Central memory CD8-positive, alpha-beta T cell (primary cell): Measurements from ENCODE around the gene UST.

ENCODE experiments used
- ATAC-seq: fragments of 150-1000 bp; cut with Tn5 transposase; replicated peaks from 2 replicates; pipeline ENCODE4 v1.10.0; 2022; ENCODE audit warnings: mild to moderate bottlenecking, moderate FRiP score, moderate number of reproducible peaks; ENCODE audit not compliant: poor library complexity, severe bottlenecking; ENCODE audit errors: extremely low read depth
- DNase-seq, 2 donors: peaks; one replicate each; pipeline ENCODE4 v3.0.0; 2021; ENCODE audit warnings: low spot score in 2 of 2
- H3K27ac Mint-ChIP-seq: one replicate; pipeline ENCODE4 v1.8.0; 2022; ENCODE audit warnings: low read depth, mild to moderate bottlenecking, moderate library complexity, mixed read lengths
- H3K27me3 Mint-ChIP-seq: one replicate; pipeline ENCODE4 v1.8.0; 2022; ENCODE audit warnings: mixed read lengths
- H3K36me3 Mint-ChIP-seq: one replicate; pipeline ENCODE4 v1.8.0; 2022; ENCODE audit warnings: mild to moderate bottlenecking, moderate library complexity, mixed read lengths; ENCODE audit not compliant: insufficient read depth
- H3K4me1 Mint-ChIP-seq: one replicate; pipeline ENCODE4 v1.8.0; 2022; ENCODE audit warnings: mixed read lengths
- H3K4me3 Mint-ChIP-seq: one replicate; pipeline ENCODE4 v1.8.0; 2022; ENCODE audit warnings: mild to moderate bottlenecking, moderate library complexity, mixed read lengths
- H3K9me3 Mint-ChIP-seq: one replicate; pipeline ENCODE4 v1.8.0; 2022; ENCODE audit warnings: mixed read lengths

Gene UST

DNA sequence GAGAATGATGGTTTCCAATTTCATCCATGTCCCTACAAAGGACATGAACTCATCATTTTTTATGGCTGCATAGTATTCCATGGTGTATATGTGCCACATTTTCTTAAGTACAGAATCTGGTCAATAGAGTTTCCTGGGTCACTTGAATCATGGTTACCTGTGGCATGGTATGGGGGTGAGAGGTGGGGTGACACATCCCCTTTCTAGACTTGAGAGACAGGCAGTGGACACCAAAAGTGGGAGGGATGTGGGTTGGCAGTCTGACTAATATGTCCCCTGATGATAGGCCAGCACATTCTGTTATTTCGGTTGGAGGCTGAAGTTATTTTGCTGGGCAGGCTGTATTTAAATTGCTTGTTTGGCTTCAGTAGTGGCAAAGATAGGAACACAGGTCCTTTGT, 78.1 kb downstream of the UST start:
- Mint-ChIP-seq H3K9me3 (no peaks in the 10 kb centered on the region), H3K4me3 (no peak overlapping the region), H3K27ac (no peak overlapping the region), H3K36me3 (no peaks in the 10 kb centered on the region), H3K27me3 (no peaks in the 10 kb centered on the region), H3K4me1 (peaks cover 25% of the 10 kb centered on the region)
- ATAC-seq (no peak), DNase-seq (no peak)

DNA sequence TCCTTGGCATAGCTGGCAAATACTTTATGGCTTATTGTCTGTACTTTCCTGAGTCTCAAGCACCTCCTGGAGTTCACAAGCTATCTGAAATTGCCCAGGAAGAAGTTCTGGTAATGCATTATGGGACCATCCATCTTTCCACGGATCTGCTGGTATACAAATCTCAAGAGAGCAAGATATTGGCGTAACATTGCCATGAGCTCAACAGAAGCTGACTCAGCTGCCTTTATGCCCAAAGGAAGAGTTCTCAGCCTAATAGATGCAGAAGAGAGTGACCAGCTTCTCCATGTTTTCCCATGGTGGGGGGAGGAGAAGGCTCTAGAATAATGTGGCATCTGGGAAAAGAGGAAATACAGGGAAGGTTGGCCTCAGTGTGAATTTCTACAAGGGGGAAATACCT, 78.7 kb downstream of the UST start:
- H3K27ac Mint-ChIP-seq, result no peak overlapping the region
- H3K27me3 Mint-ChIP-seq, result no peaks in the 10 kb centered on the region
- peaks cover 31% of the 10 kb centered on the region for H3K4me1 Mint-ChIP-seq
- no peaks in the 10 kb centered on the region for H3K9me3 Mint-ChIP-seq
- no peak overlapping the region for H3K4me3 Mint-ChIP-seq
- ATAC-seq, result no peak
- H3K36me3 Mint-ChIP-seq, result no peaks in the 10 kb centered on the region
- no peak for DNase-seq

DNA sequence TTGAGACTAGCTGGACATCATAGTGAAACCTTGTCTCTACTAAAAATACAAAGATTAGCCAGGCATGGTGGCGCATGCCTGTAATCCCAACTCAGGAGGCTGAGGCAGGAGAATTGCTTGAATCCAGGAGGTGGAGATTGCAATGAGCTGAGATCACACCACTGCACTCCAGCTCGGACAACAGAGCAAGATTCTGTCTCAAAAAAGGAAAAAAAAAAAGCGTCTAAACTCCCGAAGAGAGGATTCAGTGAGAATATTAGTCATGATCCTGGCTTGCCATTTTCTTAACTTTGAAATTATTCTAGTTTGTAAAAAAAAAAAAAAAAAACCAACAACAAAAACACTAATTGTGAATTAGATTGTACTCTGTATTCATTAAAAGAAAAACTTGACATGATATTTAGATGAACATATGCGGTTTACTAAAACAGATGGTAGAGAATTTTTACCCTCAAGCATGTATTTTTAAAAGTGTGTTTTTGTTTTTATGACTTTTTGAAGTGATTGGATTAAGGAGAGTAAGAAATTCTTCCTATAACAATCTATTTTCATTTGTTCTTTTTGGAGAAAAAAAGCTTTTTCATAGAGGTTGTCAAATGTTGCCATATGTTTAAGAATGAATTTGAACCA, 80.7 kb downstream of the UST start:
- H3K4me1 Mint-ChIP-seq, result peaks cover 30% of the 10 kb centered on the region
- DNase-seq (no peak), ATAC-seq (no peak)
- H3K27ac Mint-ChIP-seq, result no peak overlapping the region
- H3K4me3 Mint-ChIP-seq, result no peak overlapping the region
- H3K9me3 Mint-ChIP-seq, result no peaks in the 10 kb centered on the region
- no peaks in the 10 kb centered on the region for H3K27me3 Mint-ChIP-seq
- no peaks in the 10 kb centered on the region for H3K36me3 Mint-ChIP-seq

DNA sequence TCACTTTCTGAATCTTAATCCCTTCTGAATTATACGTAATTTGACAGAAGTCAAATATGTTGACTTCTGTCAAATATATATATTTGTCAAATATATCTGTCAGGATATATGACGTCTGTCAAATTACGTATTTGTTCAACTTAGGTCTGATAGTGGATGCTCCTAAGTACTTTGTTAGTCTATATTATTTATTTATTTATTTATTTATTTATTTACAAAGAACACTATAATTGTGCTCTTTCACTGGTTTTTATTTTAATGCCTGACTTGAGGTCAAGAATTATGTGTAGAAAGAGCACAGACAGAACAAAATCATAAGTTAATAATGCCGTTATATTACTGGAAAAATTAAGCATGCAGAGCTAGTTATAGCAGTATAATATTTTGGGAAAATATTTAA, 81.2 kb downstream of the UST start:
- Mint-ChIP-seq H3K9me3 (no peaks in the 10 kb centered on the region), H3K36me3 (no peaks in the 10 kb centered on the region), H3K27ac (no peak overlapping the region), H3K27me3 (no peaks in the 10 kb centered on the region), H3K4me3 (no peak overlapping the region), H3K4me1 (peaks cover 30% of the 10 kb centered on the region)
- DNase-seq, result no peak
- ATAC-seq, result no peak

DNA sequence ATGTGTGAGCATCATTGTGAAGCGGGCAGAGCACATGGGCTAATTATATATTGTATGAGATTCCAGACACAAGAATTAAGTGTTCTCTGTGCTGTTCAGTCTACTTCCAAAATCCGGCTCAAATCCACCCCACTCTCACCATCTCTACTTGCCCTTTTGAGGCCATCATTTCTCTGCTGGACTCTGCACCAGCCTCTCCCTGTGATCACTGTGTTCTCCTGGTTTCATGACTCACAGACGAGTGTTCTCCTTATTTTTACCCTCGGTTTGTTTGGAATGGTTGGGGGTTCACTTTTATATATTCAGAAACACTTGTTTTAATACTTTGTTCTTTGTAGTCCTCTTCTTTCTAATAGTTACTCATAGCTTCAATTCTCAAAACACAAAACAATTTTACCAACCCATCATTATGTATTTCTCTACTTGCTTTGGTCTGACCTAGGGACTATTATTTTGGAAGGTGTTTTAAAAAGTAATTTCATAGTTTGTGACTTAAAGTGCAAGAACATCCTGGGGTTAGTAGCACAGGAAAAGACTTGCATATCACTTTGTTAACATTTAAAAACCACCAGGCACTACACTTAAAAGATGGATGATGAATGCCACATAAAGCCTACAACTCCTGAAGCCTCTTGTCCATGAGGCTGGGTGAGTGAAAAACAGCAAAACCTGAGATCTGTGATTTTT, 82.7 kb downstream of the UST start:
- H3K4me1 Mint-ChIP-seq, result peaks cover 30% of the 10 kb centered on the region
- peak overlapping the region; percentile 76 for H3K4me3 Mint-ChIP-seq
- peak overlapping the region; percentile 97 for H3K27ac Mint-ChIP-seq
- no peaks in the 10 kb centered on the region for H3K36me3 Mint-ChIP-seq
- ATAC-seq (peak; percentile 34), DNase-seq (no peak)
- H3K9me3 Mint-ChIP-seq, result no peaks in the 10 kb centered on the region
- no peaks in the 10 kb centered on the region for H3K27me3 Mint-ChIP-seq

DNA sequence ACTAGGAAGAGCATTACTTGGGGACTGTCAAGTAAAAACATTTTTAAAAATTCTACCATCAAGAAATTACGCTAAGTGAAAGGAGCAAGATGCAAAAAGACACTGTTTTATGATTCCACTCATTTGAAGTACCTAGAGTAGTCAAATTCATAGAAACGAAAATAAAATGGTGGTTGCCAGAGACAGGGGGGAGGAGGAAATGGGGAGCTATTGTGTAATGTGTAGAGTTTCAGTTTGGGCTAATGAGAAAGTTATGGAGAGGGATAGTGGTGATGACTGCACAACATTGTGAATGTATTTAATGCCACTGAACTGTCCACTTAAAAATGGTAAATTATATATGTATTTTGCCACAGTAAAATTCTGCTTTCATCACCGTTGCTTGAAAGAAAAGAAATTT, 83.8 kb downstream of the UST start:
- Mint-ChIP-seq H3K4me1 (peaks cover 34% of the 10 kb centered on the region), H3K4me3 (peak overlapping the region; percentile 76), H3K36me3 (no peaks in the 10 kb centered on the region), H3K27me3 (no peaks in the 10 kb centered on the region), H3K9me3 (no peaks in the 10 kb centered on the region), H3K27ac (peak overlapping the region; percentile 97)
- peak; percentile 52 for ATAC-seq
- no peak for DNase-seq

DNA sequence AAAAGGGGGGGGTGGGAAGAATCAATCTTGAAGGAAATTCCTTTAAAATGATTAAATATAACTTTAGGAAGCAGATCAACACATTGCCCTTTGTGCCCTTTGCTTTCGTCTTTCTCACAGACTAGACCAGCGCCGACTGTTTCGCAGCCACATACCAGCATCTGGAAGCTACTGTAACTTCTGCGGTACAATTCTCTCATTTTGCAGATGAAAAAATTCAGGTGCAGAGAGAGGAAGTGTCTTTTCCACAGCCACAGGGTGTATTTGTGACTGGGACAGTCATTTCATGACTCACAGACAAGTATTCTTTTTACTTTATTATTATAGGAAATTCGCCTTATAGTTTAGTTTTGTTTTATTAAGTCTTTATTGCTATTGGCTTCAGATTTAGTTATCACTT, 84.2 kb downstream of the UST start:
- H3K27me3 Mint-ChIP-seq, result no peaks in the 10 kb centered on the region
- DNase-seq (peak; percentile 18 to 49), ATAC-seq (peak; percentile 88)
- peaks cover 34% of the 10 kb centered on the region for H3K4me1 Mint-ChIP-seq
- H3K36me3 Mint-ChIP-seq, result peaks cover 2% of the 10 kb centered on the region
- H3K4me3 Mint-ChIP-seq, result peak overlapping the region; percentile 76
- H3K9me3 Mint-ChIP-seq, result no peaks in the 10 kb centered on the region
- H3K27ac Mint-ChIP-seq, result peak overlapping the region; percentile 97

DNA sequence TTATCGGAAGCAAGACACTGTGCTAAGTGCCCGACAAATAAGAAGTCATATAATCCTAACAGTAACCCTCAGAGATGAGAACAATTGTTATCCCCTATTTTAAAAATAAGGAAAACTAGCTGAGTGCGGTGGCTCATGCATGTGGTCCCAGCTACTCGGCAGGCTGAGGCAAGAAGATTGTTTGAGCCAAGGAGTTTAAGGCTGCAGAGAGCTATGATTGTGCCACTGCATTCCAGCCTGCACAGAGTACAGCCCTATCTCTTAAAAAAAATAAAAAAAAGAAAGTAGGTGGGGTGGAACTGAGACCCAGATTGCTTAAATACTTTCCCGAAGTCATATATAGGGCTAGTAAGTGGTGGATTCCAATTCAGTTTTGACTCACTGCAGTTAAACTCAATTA, 84.7 kb downstream of the UST start:
- peaks cover 38% of the 10 kb centered on the region for H3K4me1 Mint-ChIP-seq
- DNase-seq, result no peak
- peaks cover 2% of the 10 kb centered on the region for H3K36me3 Mint-ChIP-seq
- no peaks in the 10 kb centered on the region for H3K27me3 Mint-ChIP-seq
- peak overlapping the region; percentile 97 for H3K27ac Mint-ChIP-seq
- H3K4me3 Mint-ChIP-seq, result peak overlapping the region; percentile 76
- no peak for ATAC-seq
- H3K9me3 Mint-ChIP-seq, result no peaks in the 10 kb centered on the region

DNA sequence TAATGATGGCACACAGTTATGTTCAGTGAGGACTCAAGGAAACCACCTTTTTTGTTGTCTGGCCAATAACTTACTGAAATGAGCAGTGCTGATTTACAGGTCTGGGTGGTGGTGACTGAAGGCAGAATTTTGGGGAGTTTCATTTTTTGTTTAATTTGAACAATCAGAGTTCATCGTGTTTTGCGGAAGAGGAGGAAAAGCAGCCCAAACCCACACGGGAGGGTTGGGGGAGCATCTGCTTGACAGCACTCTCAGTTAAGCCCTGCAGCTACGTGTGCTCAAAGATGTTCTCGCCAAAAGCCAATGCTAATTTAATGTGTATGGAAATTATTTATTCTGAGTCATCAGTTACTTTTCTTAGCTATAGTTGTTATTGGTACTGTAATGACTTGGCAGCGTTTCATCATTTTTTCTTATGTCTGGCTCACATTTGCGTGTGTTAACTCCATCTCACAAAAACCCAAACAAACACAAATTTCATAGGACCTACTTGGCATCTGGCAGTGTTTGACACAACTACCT, 89.2 kb downstream of the UST start:
- Mint-ChIP-seq H3K4me1 (peaks cover 24% of the 10 kb centered on the region), H3K27me3 (no peaks in the 10 kb centered on the region), H3K9me3 (no peaks in the 10 kb centered on the region), H3K36me3 (peaks cover 4% of the 10 kb centered on the region), H3K27ac (no peak overlapping the region), H3K4me3 (peak overlapping the region; percentile 36)
- DNase-seq (no peak), ATAC-seq (no peak)

DNA sequence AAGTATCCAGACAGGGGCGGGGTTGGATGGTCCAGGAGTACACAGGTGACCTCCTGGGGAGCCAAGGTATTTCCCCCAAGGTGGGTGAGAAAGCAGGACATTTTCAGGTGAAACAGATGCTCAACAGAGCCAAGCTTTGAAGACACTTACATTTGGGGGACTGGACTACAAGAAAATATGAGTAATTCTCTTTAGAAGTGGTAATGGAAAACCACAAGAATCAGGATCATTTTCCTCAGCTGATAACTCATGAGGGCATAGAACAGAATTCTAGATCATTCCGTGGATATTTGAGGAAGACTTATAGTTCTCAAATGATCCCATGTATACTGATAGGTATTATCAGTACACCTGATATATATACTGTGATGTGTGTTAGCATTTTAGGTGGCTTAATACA, 89.9 kb downstream of the UST start:
- DNase-seq, result no peak
- H3K36me3 Mint-ChIP-seq, result peaks cover 4% of the 10 kb centered on the region
- no peak for ATAC-seq
- no peaks in the 10 kb centered on the region for H3K27me3 Mint-ChIP-seq
- no peaks in the 10 kb centered on the region for H3K9me3 Mint-ChIP-seq
- H3K4me1 Mint-ChIP-seq, result peaks cover 24% of the 10 kb centered on the region
- no peak overlapping the region for H3K27ac Mint-ChIP-seq
- no peak overlapping the region for H3K4me3 Mint-ChIP-seq

DNA sequence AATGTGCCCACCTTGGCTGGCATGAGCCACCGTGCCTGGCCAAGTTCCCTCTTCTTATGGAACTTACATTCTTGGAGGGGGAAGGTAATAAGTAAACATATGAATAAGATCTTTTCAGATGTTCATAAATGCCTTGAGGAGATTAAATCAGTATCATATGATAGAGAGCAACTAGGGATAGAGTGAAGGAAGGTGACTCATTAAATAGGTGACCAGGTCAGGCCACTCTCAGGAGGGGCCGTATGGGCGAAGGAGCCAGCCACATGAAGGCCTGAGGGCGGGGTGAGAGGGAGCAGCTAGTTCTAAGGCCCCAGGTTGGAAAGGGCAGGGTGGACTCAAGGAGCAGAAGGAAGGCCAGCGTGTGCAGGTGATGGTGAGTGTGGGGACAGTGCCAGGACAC, 91.1 kb downstream of the UST start:
- Mint-ChIP-seq H3K27me3 (no peaks in the 10 kb centered on the region), H3K9me3 (no peaks in the 10 kb centered on the region), H3K36me3 (peaks cover 4% of the 10 kb centered on the region), H3K4me3 (no peak overlapping the region), H3K27ac (no peak overlapping the region), H3K4me1 (peaks cover 24% of the 10 kb centered on the region)
- ATAC-seq, result no peak
- DNase-seq, result no peak

DNA sequence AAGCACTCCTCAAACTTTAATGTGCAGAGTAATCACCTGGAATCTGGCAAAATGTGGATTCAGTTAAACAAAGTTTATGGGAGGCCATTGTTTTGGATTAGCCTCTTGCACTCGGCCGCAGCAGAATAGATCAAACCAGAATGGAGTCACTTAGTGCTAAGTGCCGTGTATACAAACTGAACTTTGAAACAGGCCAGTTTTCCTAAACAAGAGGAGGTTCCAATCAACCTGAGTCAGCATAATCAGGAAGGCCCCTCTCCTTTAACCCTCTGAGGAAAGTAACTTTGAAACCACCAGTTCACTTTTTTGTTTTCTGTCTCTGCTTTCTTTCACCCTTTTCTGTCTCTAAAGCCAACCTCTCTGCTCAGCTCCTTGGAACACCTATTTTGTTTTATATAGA, 92.2 kb downstream of the UST start:
- ATAC-seq, result no peak
- Mint-ChIP-seq H3K36me3 (peaks cover 4% of the 10 kb centered on the region), H3K4me1 (peaks cover 24% of the 10 kb centered on the region), H3K4me3 (no peak overlapping the region), H3K27me3 (no peaks in the 10 kb centered on the region), H3K27ac (no peak overlapping the region), H3K9me3 (no peaks in the 10 kb centered on the region)
- no peak for DNase-seq

DNA sequence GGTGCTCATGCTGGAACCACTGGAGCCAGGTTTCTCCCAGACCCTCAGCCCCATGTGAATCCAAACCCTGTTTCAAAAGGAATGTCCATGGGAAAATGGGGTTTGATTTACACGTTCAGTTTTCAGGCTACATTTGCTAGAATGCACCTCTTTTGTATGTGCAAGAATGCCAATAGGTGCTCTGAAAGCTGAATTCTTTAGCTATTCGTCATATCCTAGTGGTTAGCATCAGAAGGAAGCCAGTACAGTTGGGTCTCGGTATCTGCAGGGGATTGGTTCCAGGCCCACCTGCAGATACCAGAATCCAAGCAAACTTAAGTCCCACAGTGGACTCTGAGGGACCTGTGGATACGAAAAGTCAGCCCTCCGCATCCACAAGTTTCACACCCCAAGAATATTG, 93.4 kb downstream of the UST start:
- Mint-ChIP-seq H3K4me1 (peaks cover 28% of the 10 kb centered on the region), H3K4me3 (no peak overlapping the region), H3K27ac (no peak overlapping the region), H3K27me3 (no peaks in the 10 kb centered on the region), H3K9me3 (no peaks in the 10 kb centered on the region), H3K36me3 (peaks cover 4% of the 10 kb centered on the region)
- DNase-seq (no peak), ATAC-seq (no peak)
